HPDE6-E6E7 (cell line): ENCODE results near the gene HYDIN.
"Not testable (repeated sequence)": the region's sequence is repeated elsewhere in the genome, so short reads cannot be mapped to it uniquely, and the experiment has no call there.

Experiments
- DNase-seq: peaks from one replicate; pipeline ENCODE4 v3.0.0; 2011; ENCODE audit warnings: missing footprints; ENCODE audit errors: extremely low spot score

HYDIN gene

GRCh38 chr16:71225145-71225544, 5.4 kb downstream of the HYDIN start:
- no peak for DNase-seq

- DNase-seq, result no peak
Observed at GRCh38 chr16:71218306-71218963, 12.1 kb downstream of the HYDIN start.

- DNase-seq, result no peak
Observed at GRCh38 chr16:71217506-71217905, 13.0 kb downstream of the HYDIN start.

- no peak for DNase-seq
Observed at GRCh38 chr16:71216714-71217113, 13.8 kb downstream of the HYDIN start.

- DNase-seq, result peak; percentile 39
Observed at GRCh38 chr16:71214746-71215381, 15.7 kb downstream of the HYDIN start.

- no peak for DNase-seq
Observed at GRCh38 chr16:71205482-71206131, 24.9 kb downstream of the HYDIN start.

- no peak for DNase-seq
Observed at GRCh38 chr16:71203631-71204030, 26.9 kb downstream of the HYDIN start.

- no peak for DNase-seq
Observed at GRCh38 chr16:71201556-71201955, 29.0 kb downstream of the HYDIN start.

- DNase-seq, result no peak
Observed at GRCh38 chr16:71201054-71201453, 29.5 kb downstream of the HYDIN start.

- DNase-seq, result no peak
Observed at GRCh38 chr16:71198408-71198807, 32.1 kb downstream of the HYDIN start.

- DNase-seq, result no peak
Observed at GRCh38 chr16:71192387-71192786, 38.1 kb downstream of the HYDIN start.

GRCh38 chr16:71188956-71189712, 41.4 kb downstream of the HYDIN start:
- no peak for DNase-seq

GRCh38 chr16:71185347-71185746, 45.2 kb downstream of the HYDIN start:
- no peak for DNase-seq

GRCh38 chr16:71179569-71179968, 51.0 kb downstream of the HYDIN start:
- no peak for DNase-seq

GRCh38 chr16:71172481-71173207, 57.9 kb downstream of the HYDIN start:
- DNase-seq, result no peak

- DNase-seq, result not testable (repeated sequence)
Observed at GRCh38 chr16:71161007-71161406, 69.5 kb downstream of the HYDIN start.

GRCh38 chr16:71157278-71157677, 73.2 kb downstream of the HYDIN start:
- DNase-seq, result not testable (repeated sequence)

GRCh38 chr16:71153329-71153728, 77.2 kb downstream of the HYDIN start:
- DNase-seq, result not testable (repeated sequence)

- DNase-seq, result not testable (repeated sequence)
Observed at GRCh38 chr16:71151654-71152053, 78.9 kb downstream of the HYDIN start.

- DNase-seq, result not testable (repeated sequence)
Observed at GRCh38 chr16:71143246-71143645, 87.3 kb downstream of the HYDIN start.

- DNase-seq, result not testable (repeated sequence)
Observed at GRCh38 chr16:71110565-71110964, 120.0 kb downstream of the HYDIN start.
